Liver (tissue), 9 donors: ENCODE data around the gene MKKS. TPM values are rescaled to one million over a fixed set of nuclear protein-coding genes. Genes with fewer than 3 reads are reported as not detected.

Experiments
- DNase-seq: peaks from one replicate; pipeline ENCODE4 v3.0.0-alpha.2; 2017; ENCODE audit warnings: low spot score
- H3K27ac ChIP-seq, 2 donors: one replicate each; pipeline ENCODE4 v1.7.0; 2013; ENCODE audit warnings: inconsistent platforms in 2 of 2, low read length in 2 of 2, control low read depth in 1 of 2, low read depth in 1 of 2, mild to moderate bottlenecking in 1 of 2
- H3K27me3 ChIP-seq, 4 donors: one replicate each; pipeline versions ENCODE4 v1.6.1 to v1.7.0; 2013; ENCODE audit warnings: low read length in 3 of 4, inconsistent platforms in 1 of 4, mild to moderate bottlenecking in 1 of 4, moderate library complexity in 1 of 4; ENCODE audit not compliant: control insufficient read depth in 4 of 4, insufficient read depth in 4 of 4
- H3K36me3 ChIP-seq, 4 donors: one replicate each; pipeline versions ENCODE4 v1.6.1 to v1.7.0; 2013; ENCODE audit warnings: low read length in 3 of 4, mild to moderate bottlenecking in 3 of 4, low read depth in 1 of 4, moderate library complexity in 1 of 4; ENCODE audit not compliant: control insufficient read depth in 4 of 4, insufficient read depth in 3 of 4
- H3K4me1 ChIP-seq, 4 donors: one replicate each; pipeline versions ENCODE4 v1.6.1 to v1.7.0; 2013; ENCODE audit warnings: low read length in 3 of 4, mild to moderate bottlenecking in 3 of 4, moderate library complexity in 1 of 4; ENCODE audit not compliant: control insufficient read depth in 4 of 4, insufficient read depth in 4 of 4
- H3K4me3 ChIP-seq, 3 donors: one replicate each; pipeline versions ENCODE4 v1.6.1 to v1.7.0; 2013; ENCODE audit warnings: low read length in 3 of 3, control low read depth in 1 of 3, low read depth in 1 of 3, mild to moderate bottlenecking in 1 of 3
- H3K9ac ChIP-seq, 2 donors: one replicate each; pipeline ENCODE4 v1.7.0; 2013; ENCODE audit warnings: low read length in 2 of 2, mild to moderate bottlenecking in 2 of 2, moderate library complexity in 2 of 2, control low read depth in 1 of 2, low read depth in 1 of 2
- H3K9me3 ChIP-seq, 4 donors: one replicate each; pipeline versions ENCODE4 v1.6.1 to v1.7.0; 2013; ENCODE audit warnings: low read length in 3 of 4; ENCODE audit not compliant: control insufficient read depth in 4 of 4
- CTCF ChIP-seq: fragments of 150-350 bp; IDR thresholded peaks from 2 replicates; pipeline ENCODE4 v1.5.1; 2017; ENCODE audit warnings: improper control_type of control experiment, low read depth, low read length; ENCODE audit not compliant: missing input control
- EGR1 ChIP-seq, 2 donors: IDR thresholded peaks; 2 replicates each; pipeline ENCODE4 v1.6.1; 2016 to 2018; ENCODE audit warnings: antibody characterized with exemption in 2 of 2, low read depth in 2 of 2
- FOXA1 ChIP-seq: IDR thresholded peaks from 2 replicates; pipeline ENCODE4 v1.6.1; 2016; ENCODE audit warnings: antibody characterized with exemption
- FOXA2 ChIP-seq: IDR thresholded peaks from 2 replicates; pipeline ENCODE4 v1.6.1; 2016; ENCODE audit warnings: antibody characterized with exemption
- GABPA ChIP-seq, 2 donors: IDR thresholded peaks in 1 of 2; conservative IDR thresholded peaks in 1 of 2; 2 replicates each; pipeline ENCODE4 v1.6.1; 2016; ENCODE audit warnings: antibody characterized with exemption in 2 of 2, mild to moderate bottlenecking in 1 of 2, moderate library complexity in 1 of 2
- HNF4A ChIP-seq, 2 donors: conservative IDR thresholded peaks; 2 replicates each; pipeline ENCODE4 v1.6.1; 2016; ENCODE audit warnings: antibody characterized with exemption in 2 of 2, mild to moderate bottlenecking in 2 of 2
- HNF4G ChIP-seq: IDR thresholded peaks from 2 replicates; pipeline ENCODE4 v1.6.1; 2016; ENCODE audit warnings: antibody characterized with exemption
- JUND ChIP-seq, 2 donors: IDR thresholded peaks; 2 replicates each; pipeline ENCODE4 v1.6.1; 2016; ENCODE audit warnings: antibody characterized with exemption in 2 of 2
- NR2F2 ChIP-seq: IDR thresholded peaks from 2 replicates; pipeline ENCODE4 v1.6.1; 2016; ENCODE audit warnings: antibody characterized with exemption
- RAD21 ChIP-seq, 2 donors: IDR thresholded peaks; 2 replicates each; pipeline ENCODE4 v1.6.1; 2016; ENCODE audit warnings: antibody characterized with exemption in 2 of 2, mild to moderate bottlenecking in 2 of 2
- REST ChIP-seq: IDR thresholded peaks from 2 replicates; pipeline ENCODE4 v1.6.1; 2016; ENCODE audit warnings: antibody characterized with exemption, mild to moderate bottlenecking
- RXRA ChIP-seq, 2 donors: IDR thresholded peaks; 2 replicates each; pipeline ENCODE4 v1.6.1; 2017 to 2018; ENCODE audit warnings: antibody characterized with exemption in 2 of 2, mild to moderate bottlenecking in 1 of 2
- SP1 ChIP-seq: IDR thresholded peaks from 2 replicates; pipeline ENCODE4 v1.6.1; 2018; ENCODE audit warnings: antibody characterized with exemption, mild to moderate bottlenecking
- TAF1 ChIP-seq: conservative IDR thresholded peaks from 2 replicates; pipeline ENCODE4 v1.6.1; 2016; ENCODE audit warnings: antibody characterized with exemption, mild to moderate bottlenecking
- YY1 ChIP-seq: IDR thresholded peaks from 2 replicates; pipeline ENCODE4 v1.6.1; 2016; ENCODE audit warnings: antibody characterized with exemption, mild to moderate bottlenecking
- ZBTB33 ChIP-seq: IDR thresholded peaks from 2 replicates; pipeline ENCODE4 v1.6.1; 2016; ENCODE audit warnings: antibody characterized with exemption
- WGBS: extraction: QIAGEN DNeasy Blood & Tissue Kit; methylation state at CpG from one replicate; pipeline ENCODE4 v1.1.7; 2013; 5-methylcytosine and 5-hydroxymethylcytosine counted together
- polyA plus RNA-seq, 2 donors: library from polyadenylated mRNA; stranded (reverse) in 1 of 2; unstranded in 1 of 2; fragments of 200-250 nt in 1 of 2; fragments of >200 nt in 1 of 2; fragmentation: Nextera tagmentation in 1 of 2; extraction: Ambion mirVana in 1 of 2; gene quantifications; one replicate each; pipeline versions ENCODE4 v1.2.1 to v1.2.3, GENCODE V29; 2013 to 2015
- total RNA-seq, 2 donors: library from RNA; depleted of rRNA; stranded (reverse); fragments of >200 nt; gene quantifications; one replicate each; pipeline ENCODE4 v1.2.3, GENCODE V29; 2014
- donor health status: healthy.
- donor health status: healthy.
- donor health status: healthy.
- donor health status: healthy.
- donor health status: healthy.

Gene MKKS
- total and polyA plus RNA-seq, 4 donors: 8.3 to 19.1 (median 14.7) TPM

- Histone ChIP-seq H3K9me3 (no peaks in the 10 kb centered on the region), H3K27me3 (no peaks in the 10 kb centered on the region), H3K27ac (no peak overlapping the region), H3K9ac (no peak overlapping the region), H3K4me3 (no peak overlapping the region), H3K36me3 (no peaks in the 10 kb centered on the region), H3K4me1 (peaks cover 9 to 44% (median 24%) of the 10 kb centered on the region in 4 donors)
- TF ChIP-seq EGR1 (IDR thresholded peaks at IDR 0.05; ENCODE audit: low read depth in 2 of 2) (no peak), GABPA (IDR thresholded peaks at IDR 0.05 in 1 of 2, conservative IDR thresholded peaks at IDR 0.05 in 1 of 2) (no peak), FOXA1 (no peak), JUND (IDR thresholded peaks at IDR 0.05) (peak in 1 of 2 donors; percentile 12), HNF4A (conservative IDR thresholded peaks at IDR 0.05) (peak; percentile 50 to 60), RAD21 (IDR thresholded peaks at IDR 0.05) (peak in 1 of 2 donors; percentile 14), SP1 (peak; percentile 39), REST (no peak), RXRA (IDR thresholded peaks at IDR 0.05) (peak; percentile 23 to 44), FOXA2 (no peak)
- 40% methylated on average over 2 of the region's 2 CpGs for WGBS
- no peak for DNase-seq
Observed at GRCh38 chr20:10374036-10374435, 60.0 kb downstream of the MKKS start.

GRCh38 chr20:10371467-10371866 lies 62.6 kb downstream of the MKKS start:
- no peak overlapping the region for H3K9ac ChIP-seq
- no peaks in the 10 kb centered on the region for H3K36me3 ChIP-seq
- H3K4me1 ChIP-seq: peaks cover 13 to 66% (median 44%) of the 10 kb centered on the region in 4 donors
- H3K4me3 ChIP-seq: no peak overlapping the region
- H3K27ac ChIP-seq: no peak overlapping the region
- H3K9me3 ChIP-seq: no peaks in the 10 kb centered on the region
- H3K27me3 ChIP-seq: no peaks in the 10 kb centered on the region
- TF ChIP-seq CTCF (no peak), EGR1 (IDR thresholded peaks at IDR 0.05; ENCODE audit: low read depth in 2 of 2) (no peak), RAD21 (IDR thresholded peaks at IDR 0.05) (no peak), RXRA (IDR thresholded peaks at IDR 0.05) (no peak), ZBTB33 (no peak), TAF1 (no peak), GABPA (IDR thresholded peaks at IDR 0.05 in 1 of 2, conservative IDR thresholded peaks at IDR 0.05 in 1 of 2) (no peak), YY1 (no peak), FOXA2 (no peak), HNF4G (no peak), NR2F2 (no peak), REST (no peak), SP1 (no peak)
- DNase-seq: no peak
